Fibroblast of skin of right biceps (primary cell): Measurements from ENCODE around the gene AK2.
"Not testable (repeated sequence)": the region's sequence is repeated elsewhere in the genome, so short reads cannot be mapped to it uniquely, and the experiment has no call there.

Experiments used
- DNase-seq: peaks from one replicate; pipeline ENCODE4 v3.0.0-alpha.2; 2013

The AK2 gene

GRCh38 chr1:33036526-33037503, at the start of gene AK2:
TSS of gene AK2 (minus strand) at chr1:33036883. CDS start at chr1:33036828, 55 bp downstream.
- DNase-seq, result peak; percentile 98

- DNase-seq, result peak; percentile 56
Observed at GRCh38 chr1:33086384-33086850, 49.7 kb upstream of the AK2 start.

- DNase-seq, result no peak
Observed at GRCh38 chr1:33085332-33085731, 48.6 kb upstream of the AK2 start.

- DNase-seq, result no peak
Observed at GRCh38 chr1:33082575-33083108, 46.0 kb upstream of the AK2 start.

- no peak for DNase-seq
Observed at GRCh38 chr1:33081554-33082305, 45.0 kb upstream of the AK2 start.

- peak; percentile 93 for DNase-seq
Observed at GRCh38 chr1:33080885-33081553, 44.3 kb upstream of the AK2 start, which contains the start of gene AZIN2. TSS of gene AZIN2 (plus strand) at chr1:33081153. CDS start at chr1:33082250, 1,097 bp downstream.

GRCh38 chr1:33080373-33080772, 43.7 kb upstream of the AK2 start:
- no peak for DNase-seq

- DNase-seq, result no peak
Observed at GRCh38 chr1:33078030-33078591, 41.4 kb upstream of the AK2 start.

GRCh38 chr1:33074193-33074945, 37.7 kb upstream of the AK2 start:
- DNase-seq, result no peak

- DNase-seq, result peak; percentile 28
Observed at GRCh38 chr1:33072707-33073106, 36.0 kb upstream of the AK2 start.

GRCh38 chr1:33070628-33071027, 33.9 kb upstream of the AK2 start:
- no peak for DNase-seq

GRCh38 chr1:33068108-33068507, 31.4 kb upstream of the AK2 start:
- not testable (repeated sequence) for DNase-seq

- DNase-seq, result not testable (repeated sequence)
Observed at GRCh38 chr1:33066477-33066876, 29.8 kb upstream of the AK2 start.

GRCh38 chr1:33065301-33065700, 28.6 kb upstream of the AK2 start:
- no peak for DNase-seq

- not testable (repeated sequence) for DNase-seq
Observed at GRCh38 chr1:33064284-33064683, 27.6 kb upstream of the AK2 start.

- DNase-seq, result no peak
Observed at GRCh38 chr1:33061834-33062233, 25.2 kb upstream of the AK2 start.

- DNase-seq, result peak; percentile 73
Observed at GRCh38 chr1:33060579-33061083, 23.9 kb upstream of the AK2 start.

- no peak for DNase-seq
Observed at GRCh38 chr1:33057095-33057494, 20.4 kb upstream of the AK2 start.

GRCh38 chr1:33056426-33056825, 19.7 kb upstream of the AK2 start:
- DNase-seq, result no peak

- DNase-seq, result peak; percentile 73
Observed at GRCh38 chr1:33055210-33056008, 18.7 kb upstream of the AK2 start.
